KMS-11 (cell line): ENCODE data around the gene ARL4D.

Experiments
- H2AFZ ChIP-seq: fragments of 200-600 bp; sonication (generic); 2 replicates; pipeline ENCODE4 v1.6.1; 2016; ENCODE audit warnings: antibody characterized with exemption, mixed run types, low read depth
- H3K27ac ChIP-seq: fragments of 200-600 bp; sonication (generic); 2 replicates; pipeline ENCODE4 v1.6.1; 2016; ENCODE audit warnings: mild to moderate bottlenecking, mixed run types
- H3K27me3 ChIP-seq: fragments of 200-600 bp; sonication (generic); 2 replicates; pipeline ENCODE4 v1.6.1; 2017; ENCODE audit warnings: mild to moderate bottlenecking, low read depth, mixed run types, moderate library complexity; ENCODE audit not compliant: insufficient read depth
- H3K36me3 ChIP-seq: fragments of 200-600 bp; sonication (generic); 2 replicates; pipeline ENCODE4 v1.6.1; 2017; ENCODE audit warnings: mild to moderate bottlenecking, mixed run types; ENCODE audit not compliant: insufficient read depth
- H3K4me1 ChIP-seq: fragments of 200-600 bp; sonication (generic); 2 replicates; pipeline ENCODE4 v1.6.1; 2016; ENCODE audit warnings: mild to moderate bottlenecking, low read depth, mixed run types; ENCODE audit not compliant: poor library complexity, severe bottlenecking
- H3K4me2 ChIP-seq: fragments of 200-600 bp; sonication (generic); 2 replicates; pipeline ENCODE4 v1.7.0; 2016; ENCODE audit warnings: mild to moderate bottlenecking, mixed run types
- H3K4me3 ChIP-seq: fragments of 200-600 bp; sonication (generic); IDR thresholded peaks from 2 replicates; pipeline ENCODE4 v1.6.1; 2017; ENCODE audit warnings: low read depth, low read length, mixed read lengths; ENCODE audit not compliant: insufficient read depth
- H3K79me2 ChIP-seq: fragments of 200-600 bp; sonication (generic); 2 replicates; pipeline ENCODE4 v1.6.1; 2016; ENCODE audit warnings: low read depth, mixed run types; ENCODE audit not compliant: insufficient read depth
- H3K9ac ChIP-seq: fragments of 200-600 bp; sonication (generic); 2 replicates; pipeline ENCODE4 v1.6.1; 2016; ENCODE audit warnings: mild to moderate bottlenecking, mixed run types
- H4K20me1 ChIP-seq: fragments of 200-600 bp; sonication (generic); 2 replicates; pipeline ENCODE4 v1.6.1; 2016; ENCODE audit warnings: mild to moderate bottlenecking, mixed run types; ENCODE audit not compliant: insufficient read depth
- CTCF ChIP-seq: fragments of 200-600 bp; sonication (generic); conservative IDR thresholded peaks from 2 replicates; pipeline ENCODE4 v1.6.1; 2017; ENCODE audit warnings: low read depth, mild to moderate bottlenecking, antibody characterized with exemption, low read length, moderate library complexity, mixed read lengths

ARL4D gene

GRCh38 chr17:43448720-43449469 lies 50.1 kb downstream of the ARL4D start:
- H3K79me2 ChIP-seq, result no peaks in the 10 kb centered on the region
- H3K9ac ChIP-seq, result no peak overlapping the region
- H3K4me1 ChIP-seq, result no peaks in the 10 kb centered on the region
- no peaks in the 10 kb centered on the region for H3K36me3 ChIP-seq
- no peak overlapping the region for H3K4me3 ChIP-seq
- no peak overlapping the region for H3K4me2 ChIP-seq
- TF ChIP-seq CTCF, result no peak
- no peak overlapping the region for H2AFZ ChIP-seq
- H3K27me3 ChIP-seq, result no peaks in the 10 kb centered on the region
- no peak overlapping the region for H3K27ac ChIP-seq
- no peaks in the 10 kb centered on the region for H4K20me1 ChIP-seq

- no peaks in the 10 kb centered on the region for H4K20me1 ChIP-seq
- no peaks in the 10 kb centered on the region for H3K4me1 ChIP-seq
- no peak overlapping the region for H3K9ac ChIP-seq
- H3K36me3 ChIP-seq, result no peaks in the 10 kb centered on the region
- H3K27ac ChIP-seq, result no peak overlapping the region
- H3K4me2 ChIP-seq, result no peak overlapping the region
- H3K79me2 ChIP-seq, result no peaks in the 10 kb centered on the region
- H2AFZ ChIP-seq, result no peak overlapping the region
- H3K27me3 ChIP-seq, result no peaks in the 10 kb centered on the region
- no peak for TF ChIP-seq CTCF
- H3K4me3 ChIP-seq, result no peak overlapping the region
Observed at GRCh38 chr17:43449470-43450248, 50.9 kb downstream of the ARL4D start.
